HL-60/S4 treated with retinoic acid at 250 ng/mL for 4 days and 3 days (cell line): ENCODE results near the gene KLHL21.

Experiments used
- in situ Hi-C: fragments of 300-500 bp; cut with MboI; formaldehyde crosslinking; loops from 2 replicates; pipeline ENCODE4 v1.7.0; 2022; ENCODE audit warnings: low sequenced_read_pairs

The KLHL21 gene

GRCh38 chr1:6625584-6626149, 23.0 kb upstream of the KLHL21 start:
- in situ Hi-C loops: no loop called here

GRCh38 chr1:6624710-6625583, 22.3 kb upstream of the KLHL21 start, which contains the start of gene THAP3:
Gene THAP3, plus strand, starts transcription at chr1:6624868. Its CDS starts 351 bp downstream, at chr1:6625219.
- in situ Hi-C loops: no loop called here

GRCh38 chr1:6623269-6623965, 20.7 kb upstream of the KLHL21 start:
- in situ Hi-C loops: no loop called here

GRCh38 chr1:6622396-6623152, 19.9 kb upstream of the KLHL21 start:
- in situ Hi-C loops: no loop called here

- in situ Hi-C loops: no loop called here
Observed at GRCh38 chr1:6621429-6622391, 19.0 kb upstream of the KLHL21 start.

- in situ Hi-C loops: no loop called here
Observed at GRCh38 chr1:6619045-6619444, 16.4 kb upstream of the KLHL21 start.

GRCh38 chr1:6614929-6615785, 12.5 kb upstream of the KLHL21 start:
- in situ Hi-C loops: no loop called here

- in situ Hi-C loops: no loop called here
Observed at GRCh38 chr1:6614019-6614928, 11.6 kb upstream of the KLHL21 start.

- in situ Hi-C loops: no loop called here
Observed at GRCh38 chr1:6613361-6614018, 10.8 kb upstream of the KLHL21 start, which contains the start of gene PHF13. Gene PHF13, plus strand, starts transcription at chr1:6613731. Its CDS starts 336 bp downstream, at chr1:6614067.

GRCh38 chr1:6612641-6613360, 10.1 kb upstream of the KLHL21 start:
- in situ Hi-C loops: no loop called here

- in situ Hi-C loops: no loop called here
Observed at GRCh38 chr1:6603915-6604558, 1.4 kb upstream of the KLHL21 start.

- in situ Hi-C loops: no loop called here
Observed at GRCh38 chr1:6603238-6603914, 707 bp upstream of the KLHL21 start.

GRCh38 chr1:6601923-6602668, 573 bp downstream of the KLHL21 start:
- in situ Hi-C loops: no loop called here

GRCh38 chr1:6601049-6601922, 1.4 kb downstream of the KLHL21 start:
- in situ Hi-C loops: no loop called here
